Measurements from ENCODE around the gene UGT1A6.

The UGT1A6 gene

DNA sequence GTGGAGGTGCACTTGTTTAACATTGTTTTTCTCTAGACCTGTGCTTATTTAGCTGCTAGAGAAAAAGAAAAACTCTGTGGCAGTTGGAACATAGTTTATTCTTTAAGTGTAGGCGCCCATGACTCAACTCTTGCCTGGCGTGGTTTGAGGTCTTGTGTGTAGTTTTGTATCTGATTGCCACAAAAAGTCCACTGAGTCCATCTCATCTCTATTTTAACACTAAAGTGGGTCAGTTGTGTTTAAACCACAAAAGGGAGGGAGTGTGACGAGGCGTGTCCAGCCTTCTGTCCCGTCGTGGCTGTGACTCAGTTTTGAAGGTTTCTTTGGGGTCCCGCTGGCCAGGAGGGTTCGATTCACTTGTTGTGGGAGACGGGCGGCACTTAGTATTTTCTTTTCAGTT lies 36.2 kb upstream of the UGT1A6 start:
- no peak for DNase-seq (ENCODE audit: low read depth)

DNA sequence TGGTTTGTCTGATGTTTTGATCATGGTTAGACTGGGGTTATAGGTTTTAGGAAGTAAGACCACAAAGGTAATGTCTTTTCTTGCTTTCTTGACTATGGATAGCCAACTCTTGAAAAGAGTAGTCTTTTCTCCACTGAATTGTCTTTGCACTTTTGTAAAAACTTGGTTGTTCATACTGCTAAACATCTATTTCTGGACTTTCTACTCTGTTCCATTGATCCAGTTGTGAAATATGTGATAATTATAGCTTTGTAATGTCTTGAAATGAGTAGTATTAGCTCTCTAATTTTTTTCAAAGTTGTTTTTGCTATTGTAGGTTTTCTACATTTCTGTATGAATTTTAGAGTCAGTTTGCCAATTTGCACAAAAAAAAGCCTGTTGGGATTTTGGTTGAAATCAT lies 34.1 kb upstream of the UGT1A6 start:
- no peak overlapping the region for H3K4me3 ChIP-seq (ENCODE audit: control insufficient read depth, low read depth, low read length)
- no peak for DNase-seq (ENCODE audit: low read depth)
- TF ChIP-seq, protein P1, sequence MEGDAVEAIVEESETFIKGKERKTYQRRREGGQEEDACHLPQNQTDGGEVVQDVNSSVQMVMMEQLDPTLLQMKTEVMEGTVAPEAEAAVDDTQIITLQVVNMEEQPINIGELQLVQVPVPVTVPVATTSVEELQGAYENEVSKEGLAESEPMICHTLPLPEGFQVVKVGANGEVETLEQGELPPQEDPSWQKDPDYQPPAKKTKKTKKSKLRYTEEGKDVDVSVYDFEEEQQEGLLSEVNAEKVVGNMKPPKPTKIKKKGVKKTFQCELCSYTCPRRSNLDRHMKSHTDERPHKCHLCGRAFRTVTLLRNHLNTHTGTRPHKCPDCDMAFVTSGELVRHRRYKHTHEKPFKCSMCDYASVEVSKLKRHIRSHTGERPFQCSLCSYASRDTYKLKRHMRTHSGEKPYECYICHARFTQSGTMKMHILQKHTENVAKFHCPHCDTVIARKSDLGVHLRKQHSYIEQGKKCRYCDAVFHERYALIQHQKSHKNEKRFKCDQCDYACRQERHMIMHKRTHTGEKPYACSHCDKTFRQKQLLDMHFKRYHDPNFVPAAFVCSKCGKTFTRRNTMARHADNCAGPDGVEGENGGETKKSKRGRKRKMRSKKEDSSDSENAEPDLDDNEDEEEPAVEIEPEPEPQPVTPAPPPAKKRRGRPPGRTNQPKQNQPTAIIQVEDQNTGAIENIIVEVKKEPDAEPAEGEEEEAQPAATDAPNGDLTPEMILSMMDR (IDR thresholded peaks at IDR 0.05; ENCODE audit: control insufficient read depth, insufficient read depth, low read depth, low read length, missing control alignments) = no peak

More for the DNA sequence above, 36.2 kb upstream of the UGT1A6 start:
- no peak overlapping the region for H3K4me3 ChIP-seq (ENCODE audit: control insufficient read depth, low read depth, low read length)
- TF ChIP-seq, protein P1 (IDR thresholded peaks at IDR 0.05; ENCODE audit: control insufficient read depth, insufficient read depth, low read depth, low read length, missing control alignments) = no peak

DNA sequence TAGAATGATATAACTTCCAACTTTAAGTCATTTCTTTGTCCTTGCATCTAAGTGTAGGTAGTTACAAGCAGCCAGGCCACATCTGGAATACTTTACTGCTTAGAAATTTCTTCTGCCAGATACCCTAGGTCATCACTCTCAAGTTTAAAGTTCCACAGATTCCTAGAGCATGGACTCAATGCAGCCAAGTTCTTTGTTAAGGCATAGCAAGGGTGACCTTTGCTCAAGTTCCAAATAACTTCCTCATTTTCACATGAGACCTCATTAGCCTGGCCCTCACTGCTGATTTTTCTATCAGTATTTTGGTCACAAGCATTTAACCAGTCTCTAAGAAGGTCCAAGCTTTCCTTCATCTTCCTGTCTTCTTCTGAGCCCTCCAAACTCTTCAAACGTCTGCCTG lies 28.8 kb upstream of the UGT1A6 start:
- TF ChIP-seq, protein P1 (IDR thresholded peaks at IDR 0.05; ENCODE audit: control insufficient read depth, insufficient read depth, low read depth, low read length, missing control alignments) = no peak
- no peak for DNase-seq (ENCODE audit: low read depth)
- H3K4me3 ChIP-seq (ENCODE audit: control insufficient read depth, low read depth, low read length) = no peak overlapping the region

DNA sequence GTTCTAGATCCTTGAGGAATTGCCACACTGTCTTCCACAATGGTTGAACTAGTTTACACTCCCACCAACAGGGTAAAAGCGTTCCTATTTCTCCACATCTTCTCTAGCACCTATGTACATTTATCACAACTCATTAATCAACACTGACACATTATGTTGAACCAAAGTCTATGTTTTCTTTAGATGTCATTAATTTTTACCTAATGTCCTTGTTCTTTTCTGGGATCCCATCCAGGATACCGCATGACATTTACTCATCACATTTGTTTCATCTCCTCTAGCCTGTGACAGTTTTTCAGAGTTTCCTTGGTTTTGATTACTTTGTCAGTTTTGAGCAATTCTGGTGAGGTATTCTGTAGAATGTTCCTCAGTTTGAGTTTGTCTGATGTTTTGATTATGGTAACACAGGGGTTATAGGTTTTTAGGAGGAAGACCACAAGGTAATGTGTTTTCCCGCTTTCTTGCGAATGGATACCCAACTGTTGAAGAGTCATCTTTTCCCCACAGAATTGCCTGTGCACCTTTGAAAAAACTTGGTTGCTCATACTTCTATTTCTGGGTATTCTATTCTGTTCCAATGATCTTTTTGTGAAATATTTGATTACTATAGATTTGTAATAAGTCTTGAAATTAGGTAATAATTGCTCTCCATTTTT lies 24.0 kb upstream of the UGT1A6 start:
- DNase-seq (ENCODE audit: low read depth) = no peak
- TF ChIP-seq, protein P1 (IDR thresholded peaks at IDR 0.05; ENCODE audit: control insufficient read depth, insufficient read depth, low read depth, low read length, missing control alignments) = no peak
- no peak overlapping the region for H3K4me3 ChIP-seq (ENCODE audit: control insufficient read depth, low read depth, low read length)

DNA sequence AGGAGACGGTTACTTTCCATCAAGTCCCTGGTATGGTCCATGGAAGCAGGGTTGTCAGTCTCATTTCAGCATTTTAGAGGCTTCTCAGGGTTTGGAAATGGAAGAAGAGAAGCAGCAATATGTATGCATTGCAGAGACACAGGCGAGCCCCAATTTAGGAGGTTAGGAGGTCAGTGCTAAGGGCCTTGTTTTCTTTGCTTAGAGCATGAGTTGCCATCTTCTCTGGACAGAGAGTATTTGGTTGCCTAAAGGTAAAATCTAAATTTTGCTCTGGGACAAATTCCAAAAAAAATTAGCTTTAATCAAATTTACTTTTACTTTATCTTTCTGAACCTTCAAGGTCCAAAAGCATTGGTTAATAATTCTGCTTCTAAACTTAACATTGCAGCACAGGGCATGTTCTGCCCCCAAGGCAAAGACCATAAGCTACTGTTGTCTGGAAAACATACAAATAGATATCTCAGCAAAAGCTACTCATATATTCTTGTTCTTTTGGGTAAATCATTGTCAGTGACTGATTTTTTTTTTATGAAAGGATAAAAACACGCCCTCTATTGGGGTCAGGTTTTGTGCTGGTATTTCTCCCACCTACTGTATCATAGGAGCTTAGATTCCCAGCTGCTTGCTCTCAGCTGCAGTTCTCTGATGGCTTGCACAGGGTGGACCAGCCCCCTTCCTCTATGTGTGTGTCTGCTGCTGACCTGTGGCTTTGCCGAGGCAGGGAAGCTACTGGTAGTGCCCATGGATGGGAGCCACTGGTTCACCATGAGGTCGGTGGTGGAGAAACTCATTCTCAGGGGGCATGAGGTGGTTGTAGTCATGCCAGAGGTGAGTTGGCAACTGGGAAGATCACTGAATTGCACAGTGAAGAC lies 21.2 kb upstream of the UGT1A6 start, which contains the start of gene UGT1A9:
TSS of gene UGT1A9 (plus strand) at position 609 of the 872 bp plus-strand sequence. CDS start at position 646, 37 bp downstream.
- no peak for DNase-seq (ENCODE audit: low read depth)
- no peak within 1 kb of the TSS for H3K4me3 ChIP-seq (ENCODE audit: control insufficient read depth, low read depth, low read length)
- TF ChIP-seq, protein P1 (IDR thresholded peaks at IDR 0.05; ENCODE audit: control insufficient read depth, insufficient read depth, low read depth, low read length, missing control alignments) = no peak

DNA sequence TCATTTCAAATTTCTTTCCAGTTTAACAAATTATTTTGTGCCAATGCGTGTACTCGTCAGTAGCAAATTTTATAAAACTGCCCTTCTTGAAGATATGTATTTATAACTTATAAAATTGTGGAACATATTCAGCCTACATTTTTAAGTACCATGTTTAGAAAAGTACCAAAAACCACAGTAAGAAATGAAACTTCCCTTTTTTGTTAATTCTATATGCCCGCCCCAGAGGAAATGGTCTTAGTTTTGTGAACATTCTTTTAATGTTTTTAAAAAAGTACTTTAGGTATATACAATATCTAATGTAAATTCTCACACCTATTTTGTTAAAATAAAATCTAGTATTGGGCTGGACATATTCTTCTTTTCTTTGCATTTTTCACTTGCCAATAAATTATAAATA lies 19.8 kb upstream of the UGT1A6 start:
- TF ChIP-seq, protein P1 (IDR thresholded peaks at IDR 0.05; ENCODE audit: control insufficient read depth, insufficient read depth, low read depth, low read length, missing control alignments) = no peak
- DNase-seq (ENCODE audit: low read depth) = no peak
- no peak overlapping the region for H3K4me3 ChIP-seq (ENCODE audit: control insufficient read depth, low read depth, low read length)

Measured in AG09309 (cell line).